Ascending aorta (tissue), 2 donors: ENCODE data around the gene AKAP8L. TPM values are rescaled to one million over a fixed set of nuclear protein-coding genes. Genes with fewer than 3 reads are reported as not detected.

Experiments used
- DNase-seq, 2 donors: peaks; one replicate each; pipeline ENCODE4 v3.0.0-alpha.2; 2019; ENCODE audit warnings: low spot score in 2 of 2
- H3K27ac ChIP-seq, 2 donors: fragments of 200-600 bp; sonication (generic); one replicate each; pipeline ENCODE4 v1.5.1; 2016 to 2017; ENCODE audit warnings: mild to moderate bottlenecking in 1 of 2
- H3K27me3 ChIP-seq: fragments of 200-600 bp; sonication (generic); one replicate; pipeline ENCODE4 v1.5.1; 2017
- H3K36me3 ChIP-seq, 2 donors: fragments of 200-600 bp; sonication (generic); one replicate each; pipeline ENCODE4 v1.5.1; 2016
- H3K4me1 ChIP-seq, 2 donors: fragments of 200-600 bp; sonication (generic); one replicate each; pipeline ENCODE4 v1.5.1; 2016 to 2017; ENCODE audit warnings: mild to moderate bottlenecking in 1 of 2
- H3K4me3 ChIP-seq, 2 donors: fragments of 200-600 bp; sonication (generic); one replicate each; pipeline ENCODE4 v1.5.1; 2016 to 2017; ENCODE audit warnings: mild to moderate bottlenecking in 1 of 2
- H3K9me3 ChIP-seq, 2 donors: fragments of 200-600 bp; sonication (generic); one replicate each; pipeline ENCODE4 v1.5.1; 2016
- intact Hi-C: fragments of 100-400 bp; cut with DNase I; formaldehyde crosslinking; loops from one replicate; pipeline ENCODE4 v1.15.1; 2023
- total RNA-seq: library from RNA; depleted of rRNA; stranded (reverse); fragments of >200 nt; gene quantifications from one replicate; pipeline ENCODE4 v1.1.0, GENCODE V29; 2016
- TF ChIP-seq, protein P1 (sequence below), 3 experiments: fragments of 200-600 bp in 2 of 3; fragments of 450-650 bp in 1 of 3; sonication (generic) in 2 of 3; IDR thresholded peaks; one replicate each; pipeline ENCODE4 v1.5.1; 2016 to 2019; ENCODE audit warnings: antibody characterized with exemption in 3 of 3, mild to moderate bottlenecking in 1 of 3, moderate library complexity in 1 of 3

AKAP8L gene
- total RNA-seq, 1 donor from 2014 or later = 143 TPM

DNA sequence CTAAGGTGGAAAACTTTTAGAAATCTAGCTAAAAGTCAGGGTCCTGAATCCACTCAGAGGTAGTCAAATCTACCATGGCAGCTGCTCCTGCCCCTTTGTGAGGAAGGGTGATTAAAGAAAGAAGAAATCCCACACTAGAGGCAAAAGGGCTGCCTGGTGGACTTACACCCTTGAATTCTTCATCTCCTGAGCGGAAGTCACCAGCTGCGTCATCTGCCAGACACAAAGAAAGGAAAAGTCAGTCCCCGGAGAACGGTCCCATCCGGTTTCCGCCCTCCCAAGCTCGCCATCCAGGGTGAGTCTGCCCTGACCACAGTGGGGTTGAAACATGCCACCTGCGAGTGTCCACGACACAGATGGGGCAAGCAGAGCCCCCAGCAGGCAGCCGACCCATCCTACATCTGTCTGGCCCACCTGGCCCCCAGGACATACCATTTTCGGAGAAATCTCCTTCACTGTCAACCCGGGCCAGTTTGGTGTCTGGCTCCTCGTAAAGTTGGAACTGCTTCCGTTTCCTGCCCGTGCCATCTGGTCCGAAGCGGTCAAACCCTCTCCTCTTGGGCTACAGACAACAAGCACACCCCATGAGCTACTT is 46.9 kb downstream of the AKAP8L start:
- TF ChIP-seq, protein P1, sequence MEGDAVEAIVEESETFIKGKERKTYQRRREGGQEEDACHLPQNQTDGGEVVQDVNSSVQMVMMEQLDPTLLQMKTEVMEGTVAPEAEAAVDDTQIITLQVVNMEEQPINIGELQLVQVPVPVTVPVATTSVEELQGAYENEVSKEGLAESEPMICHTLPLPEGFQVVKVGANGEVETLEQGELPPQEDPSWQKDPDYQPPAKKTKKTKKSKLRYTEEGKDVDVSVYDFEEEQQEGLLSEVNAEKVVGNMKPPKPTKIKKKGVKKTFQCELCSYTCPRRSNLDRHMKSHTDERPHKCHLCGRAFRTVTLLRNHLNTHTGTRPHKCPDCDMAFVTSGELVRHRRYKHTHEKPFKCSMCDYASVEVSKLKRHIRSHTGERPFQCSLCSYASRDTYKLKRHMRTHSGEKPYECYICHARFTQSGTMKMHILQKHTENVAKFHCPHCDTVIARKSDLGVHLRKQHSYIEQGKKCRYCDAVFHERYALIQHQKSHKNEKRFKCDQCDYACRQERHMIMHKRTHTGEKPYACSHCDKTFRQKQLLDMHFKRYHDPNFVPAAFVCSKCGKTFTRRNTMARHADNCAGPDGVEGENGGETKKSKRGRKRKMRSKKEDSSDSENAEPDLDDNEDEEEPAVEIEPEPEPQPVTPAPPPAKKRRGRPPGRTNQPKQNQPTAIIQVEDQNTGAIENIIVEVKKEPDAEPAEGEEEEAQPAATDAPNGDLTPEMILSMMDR (IDR thresholded peaks at IDR 0.05) = no peak
- intact Hi-C loops = no loop called here

DNA sequence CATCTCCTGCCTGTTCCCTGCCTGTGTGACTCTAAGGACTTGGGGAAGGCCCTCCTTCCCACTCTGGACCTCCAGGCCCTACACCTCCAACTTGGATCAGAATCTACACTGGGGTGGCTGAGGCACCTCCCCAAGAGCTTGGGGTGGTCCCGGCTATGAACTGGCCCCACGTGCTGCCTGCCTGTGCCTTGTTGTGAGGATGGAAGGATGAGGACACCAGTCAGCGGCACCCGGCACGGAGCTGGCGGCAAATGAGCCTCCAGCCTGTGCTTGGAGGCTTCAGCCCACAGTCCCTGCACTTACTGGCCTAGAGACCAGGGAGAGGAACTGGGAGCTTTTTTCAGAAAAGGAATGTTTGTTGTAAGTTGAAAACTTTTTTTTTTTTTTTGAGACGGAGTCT is 47.7 kb downstream of the AKAP8L start:
- Histone ChIP-seq H3K4me3 (no peak overlapping the region), H3K27me3 (no peaks in the 10 kb centered on the region), H3K36me3 (peaks cover 73% of the 10 kb centered on the region in 2 donors), H3K9me3 (no peaks in the 10 kb centered on the region), H3K27ac (no peak overlapping the region), H3K4me1 (peaks cover 19 to 21% of the 10 kb centered on the region in 2 donors)
- TF ChIP-seq, protein P1 (IDR thresholded peaks at IDR 0.05) = no peak
- no peak for DNase-seq
- intact Hi-C loops = no loop called here

More for the DNA sequence above, 46.9 kb downstream of the AKAP8L start:
- no peak for DNase-seq
- Histone ChIP-seq H3K36me3 (peaks cover 71% of the 10 kb centered on the region in 2 donors), H3K4me1 (peaks cover 25 to 27% of the 10 kb centered on the region in 2 donors), H3K4me3 (no peak overlapping the region), H3K27ac (no peak overlapping the region), H3K27me3 (no peaks in the 10 kb centered on the region), H3K9me3 (no peaks in the 10 kb centered on the region)

DNA sequence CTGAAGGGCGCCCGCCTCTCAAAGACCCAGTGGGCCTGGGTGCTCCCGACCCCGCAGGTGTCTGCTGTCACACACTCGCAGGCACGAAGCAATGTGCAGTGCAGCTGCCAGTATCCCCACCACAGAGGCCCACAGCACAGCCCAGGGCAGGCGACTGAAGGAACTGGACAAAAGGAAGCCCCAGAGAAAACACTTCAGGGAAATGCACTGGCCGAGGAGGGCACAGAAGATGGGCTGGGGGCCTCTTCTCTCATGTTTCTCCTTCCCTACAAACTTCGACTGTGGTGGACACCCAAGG is 49.2 kb downstream of the AKAP8L start:
- Histone ChIP-seq H3K4me3 (no peak overlapping the region), H3K9me3 (no peaks in the 10 kb centered on the region), H3K27me3 (no peaks in the 10 kb centered on the region), H3K4me1 (peaks cover 11 to 13% of the 10 kb centered on the region in 2 donors), H3K36me3 (peaks cover 85 to 86% of the 10 kb centered on the region in 2 donors), H3K27ac (no peak overlapping the region)
- DNase-seq = no peak
- TF ChIP-seq, protein P1 (IDR thresholded peaks at IDR 0.05) = no peak
- intact Hi-C loops = no loop called here

DNA sequence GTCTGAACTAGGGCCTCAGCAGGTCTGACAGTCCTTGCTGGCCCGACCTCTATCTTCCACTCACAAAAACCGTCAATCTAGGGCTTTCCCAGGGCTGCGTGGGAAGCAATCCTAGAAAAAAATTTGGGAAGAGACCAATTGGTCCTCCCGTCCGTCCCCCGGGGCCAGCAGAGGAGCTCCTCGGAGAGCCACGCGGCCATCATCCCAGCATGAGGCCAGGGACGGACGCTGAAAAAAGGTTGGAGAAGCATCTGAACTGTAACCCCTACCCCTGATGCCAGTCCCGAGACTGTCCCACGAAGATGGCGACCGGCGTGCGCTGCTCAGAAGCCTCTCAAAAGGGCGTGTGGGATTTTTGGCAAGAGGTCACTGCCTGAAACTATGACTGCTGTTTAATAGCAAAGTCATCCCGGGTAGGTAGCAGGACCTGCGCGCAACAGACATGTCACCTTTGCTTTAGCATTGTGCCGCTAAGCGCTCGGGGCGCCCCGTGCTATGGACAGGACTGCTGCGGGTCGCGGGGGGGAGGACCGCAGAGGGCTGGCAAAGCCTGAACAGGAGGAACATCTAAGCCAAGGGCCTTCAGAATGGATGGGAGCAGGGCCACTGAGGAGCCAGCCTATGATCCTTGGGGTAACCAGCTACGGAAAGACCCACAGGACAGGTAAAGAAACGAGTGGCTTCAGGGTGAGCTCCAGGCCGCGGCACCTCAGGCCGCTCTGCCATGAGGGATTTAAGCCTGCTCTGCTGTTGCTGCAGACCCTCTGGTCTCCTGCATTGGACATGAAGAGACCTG is 49.8 kb downstream of the AKAP8L start:
- Histone ChIP-seq H3K36me3 (peaks cover 87 to 89% of the 10 kb centered on the region in 2 donors), H3K4me3 (no peak overlapping the region), H3K27ac (no peak overlapping the region), H3K4me1 (peaks cover 6 to 8% of the 10 kb centered on the region in 2 donors), H3K9me3 (no peaks in the 10 kb centered on the region), H3K27me3 (no peaks in the 10 kb centered on the region)
- intact Hi-C loops = no loop called here
- TF ChIP-seq, protein P1 (IDR thresholded peaks at IDR 0.05) = no peak
- DNase-seq = no peak

DNA sequence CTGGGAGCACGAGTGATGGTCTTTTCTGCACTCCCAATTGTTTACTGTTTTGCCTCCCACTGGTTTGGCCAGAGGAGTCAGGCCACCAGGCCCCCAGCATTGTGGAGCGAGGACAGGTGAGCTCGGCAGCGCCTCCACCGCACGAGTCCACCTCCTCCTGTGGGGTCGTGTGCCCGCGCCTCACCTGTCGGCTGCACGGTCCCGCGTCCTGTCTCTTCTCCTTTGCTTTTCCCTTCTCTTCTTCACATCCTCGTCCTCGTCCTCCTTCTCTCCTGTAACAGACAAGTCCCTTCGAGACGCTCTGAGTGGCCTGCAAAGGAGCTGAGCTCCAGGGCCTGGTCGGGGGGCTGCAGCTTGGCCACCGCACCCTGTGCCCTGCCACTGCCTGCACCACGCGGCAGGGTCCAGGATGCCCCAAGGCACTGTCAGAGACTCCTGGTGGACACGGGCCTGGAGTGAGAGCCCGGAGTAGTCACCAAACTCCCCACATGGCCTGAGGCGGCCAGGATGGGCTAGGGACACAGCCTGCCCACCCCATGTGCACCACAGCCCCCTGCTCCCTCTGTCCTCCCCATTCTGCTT is 50.6 kb downstream of the AKAP8L start:
- Histone ChIP-seq H3K4me3 (no peak overlapping the region), H3K4me1 (no peaks in the 10 kb centered on the region), H3K27me3 (no peaks in the 10 kb centered on the region), H3K27ac (no peak overlapping the region), H3K9me3 (no peaks in the 10 kb centered on the region), H3K36me3 (peaks cover 78 to 81% of the 10 kb centered on the region in 2 donors)
- TF ChIP-seq, protein P1 (IDR thresholded peaks at IDR 0.05) = no peak
- intact Hi-C loops = no loop called here
- DNase-seq = no peak
